NB4 (cell line): ENCODE measurements around the gene TRPC4AP.
A peak's percentile ranks its signal among the peaks of the same experiment; 100 is the strongest.

Experiments used
- POLR2A ChIP-seq: IDR thresholded peaks from 2 replicates; pipeline ENCODE4 v1.6.1; 2011; ENCODE audit warnings: mild to moderate bottlenecking; ENCODE audit not compliant: insufficient read length; ENCODE audit errors: extremely low read depth
- TF ChIP-seq, protein P1 (sequence below): IDR thresholded peaks from one replicate; pipeline ENCODE4 v1.5.1; 2012; ENCODE audit warnings: low read depth, low read length
- TF ChIP-seq, protein P2 (sequence below): IDR thresholded peaks from 2 replicates; pipeline ENCODE4 v1.6.1; 2011; ENCODE audit warnings: low read depth, low read length

DNA sequence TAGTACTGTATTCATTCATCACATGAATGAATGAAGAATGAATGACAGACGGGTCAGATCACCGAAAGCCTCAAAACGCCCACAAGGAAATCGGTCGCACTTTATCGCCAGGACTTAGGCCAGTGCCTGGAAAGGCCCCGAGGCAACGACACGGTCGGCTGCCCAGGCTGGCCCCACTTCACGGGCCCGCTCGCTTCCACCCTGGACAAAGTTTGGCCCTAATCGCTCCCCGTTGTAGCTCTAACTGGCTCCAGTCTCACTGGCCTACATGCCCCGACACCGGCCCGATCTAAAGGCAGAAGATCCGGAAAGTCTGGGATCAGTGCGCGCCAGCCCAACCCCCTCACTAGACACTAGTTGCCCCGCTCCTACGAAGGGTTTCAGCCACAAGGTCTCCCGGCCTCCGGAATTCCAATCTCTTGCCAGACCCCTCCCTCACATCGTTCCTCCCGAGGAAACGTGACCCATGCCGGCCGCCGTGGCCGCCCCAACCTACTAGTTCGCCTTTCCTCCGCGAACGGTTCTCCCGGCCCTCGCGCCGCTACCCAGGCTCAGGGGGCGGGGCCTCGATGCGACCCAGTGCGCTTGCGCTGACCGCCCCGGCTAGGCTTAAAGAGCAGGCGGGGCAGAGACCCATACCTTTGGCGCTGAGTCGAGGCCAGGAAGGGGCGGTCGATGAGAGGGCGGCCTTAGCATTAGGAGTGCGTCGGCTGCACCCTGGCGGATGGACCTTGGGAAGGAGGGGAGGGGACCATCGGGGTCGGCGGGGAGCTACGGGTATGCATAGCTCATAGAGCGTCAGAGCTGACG, 137.2 kb downstream of the TRPC4AP start, which contains the start of the genes GSS and MYH7B:
- TF ChIP-seq, protein P1, sequence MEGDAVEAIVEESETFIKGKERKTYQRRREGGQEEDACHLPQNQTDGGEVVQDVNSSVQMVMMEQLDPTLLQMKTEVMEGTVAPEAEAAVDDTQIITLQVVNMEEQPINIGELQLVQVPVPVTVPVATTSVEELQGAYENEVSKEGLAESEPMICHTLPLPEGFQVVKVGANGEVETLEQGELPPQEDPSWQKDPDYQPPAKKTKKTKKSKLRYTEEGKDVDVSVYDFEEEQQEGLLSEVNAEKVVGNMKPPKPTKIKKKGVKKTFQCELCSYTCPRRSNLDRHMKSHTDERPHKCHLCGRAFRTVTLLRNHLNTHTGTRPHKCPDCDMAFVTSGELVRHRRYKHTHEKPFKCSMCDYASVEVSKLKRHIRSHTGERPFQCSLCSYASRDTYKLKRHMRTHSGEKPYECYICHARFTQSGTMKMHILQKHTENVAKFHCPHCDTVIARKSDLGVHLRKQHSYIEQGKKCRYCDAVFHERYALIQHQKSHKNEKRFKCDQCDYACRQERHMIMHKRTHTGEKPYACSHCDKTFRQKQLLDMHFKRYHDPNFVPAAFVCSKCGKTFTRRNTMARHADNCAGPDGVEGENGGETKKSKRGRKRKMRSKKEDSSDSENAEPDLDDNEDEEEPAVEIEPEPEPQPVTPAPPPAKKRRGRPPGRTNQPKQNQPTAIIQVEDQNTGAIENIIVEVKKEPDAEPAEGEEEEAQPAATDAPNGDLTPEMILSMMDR = peak; percentile 49
- TF ChIP-seq, protein P2, sequence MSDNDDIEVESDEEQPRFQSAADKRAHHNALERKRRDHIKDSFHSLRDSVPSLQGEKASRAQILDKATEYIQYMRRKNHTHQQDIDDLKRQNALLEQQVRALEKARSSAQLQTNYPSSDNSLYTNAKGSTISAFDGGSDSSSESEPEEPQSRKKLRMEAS = peak; percentile 25; the same call in 1 of the 2 replicates
- peak; percentile 90 for TF ChIP-seq POLR2A
